GM13976 (cell line): Measurements from ENCODE around the gene GRIA3.

Experiments
- DNase-seq: peaks from one replicate; pipeline ENCODE4 v3.0.0; 2012; ENCODE audit warnings: low spot score
- in situ Hi-C: fragments of 300-500 bp; cut with MboI; formaldehyde crosslinking; loops from one replicate; pipeline ENCODE4 v1.12.0; 2022; ENCODE audit warnings: low sequenced_read_pairs, mixed read lengths, inconsistent platforms; ENCODE audit not compliant: unreplicated experiment
- TF ChIP-seq, protein P1 (sequence below): IDR thresholded peaks from 2 replicates; pipeline ENCODE4 v1.5.1; 2012; ENCODE audit warnings: borderline replicate concordance, mild to moderate bottlenecking; ENCODE audit not compliant: insufficient read depth; ENCODE audit errors: extremely low read depth, missing control alignments, control extremely low read depth

Gene GRIA3

DNA sequence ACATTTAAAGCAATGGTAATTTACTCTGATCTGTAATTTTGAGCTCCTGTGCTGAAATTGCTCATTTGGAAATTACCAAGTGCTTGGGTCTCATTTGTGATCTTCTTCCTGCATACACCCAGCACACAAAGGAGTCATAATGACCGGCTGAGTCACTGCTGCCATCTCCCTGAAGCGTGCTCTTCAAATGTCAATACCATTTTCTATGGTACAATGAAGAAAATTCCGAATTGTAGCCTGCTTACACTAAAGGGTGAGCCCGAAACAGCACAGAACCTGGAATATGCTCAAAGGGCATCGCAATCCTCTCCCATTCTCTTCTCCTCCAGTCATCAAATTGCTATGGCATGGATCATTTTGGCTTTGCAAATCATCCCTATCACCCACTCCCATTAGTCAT, 140.5 kb downstream of the GRIA3 start:
- TF ChIP-seq, protein P1, sequence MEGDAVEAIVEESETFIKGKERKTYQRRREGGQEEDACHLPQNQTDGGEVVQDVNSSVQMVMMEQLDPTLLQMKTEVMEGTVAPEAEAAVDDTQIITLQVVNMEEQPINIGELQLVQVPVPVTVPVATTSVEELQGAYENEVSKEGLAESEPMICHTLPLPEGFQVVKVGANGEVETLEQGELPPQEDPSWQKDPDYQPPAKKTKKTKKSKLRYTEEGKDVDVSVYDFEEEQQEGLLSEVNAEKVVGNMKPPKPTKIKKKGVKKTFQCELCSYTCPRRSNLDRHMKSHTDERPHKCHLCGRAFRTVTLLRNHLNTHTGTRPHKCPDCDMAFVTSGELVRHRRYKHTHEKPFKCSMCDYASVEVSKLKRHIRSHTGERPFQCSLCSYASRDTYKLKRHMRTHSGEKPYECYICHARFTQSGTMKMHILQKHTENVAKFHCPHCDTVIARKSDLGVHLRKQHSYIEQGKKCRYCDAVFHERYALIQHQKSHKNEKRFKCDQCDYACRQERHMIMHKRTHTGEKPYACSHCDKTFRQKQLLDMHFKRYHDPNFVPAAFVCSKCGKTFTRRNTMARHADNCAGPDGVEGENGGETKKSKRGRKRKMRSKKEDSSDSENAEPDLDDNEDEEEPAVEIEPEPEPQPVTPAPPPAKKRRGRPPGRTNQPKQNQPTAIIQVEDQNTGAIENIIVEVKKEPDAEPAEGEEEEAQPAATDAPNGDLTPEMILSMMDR: no peak
- DNase-seq: no peak
- in situ Hi-C loops: no loop called here

DNA sequence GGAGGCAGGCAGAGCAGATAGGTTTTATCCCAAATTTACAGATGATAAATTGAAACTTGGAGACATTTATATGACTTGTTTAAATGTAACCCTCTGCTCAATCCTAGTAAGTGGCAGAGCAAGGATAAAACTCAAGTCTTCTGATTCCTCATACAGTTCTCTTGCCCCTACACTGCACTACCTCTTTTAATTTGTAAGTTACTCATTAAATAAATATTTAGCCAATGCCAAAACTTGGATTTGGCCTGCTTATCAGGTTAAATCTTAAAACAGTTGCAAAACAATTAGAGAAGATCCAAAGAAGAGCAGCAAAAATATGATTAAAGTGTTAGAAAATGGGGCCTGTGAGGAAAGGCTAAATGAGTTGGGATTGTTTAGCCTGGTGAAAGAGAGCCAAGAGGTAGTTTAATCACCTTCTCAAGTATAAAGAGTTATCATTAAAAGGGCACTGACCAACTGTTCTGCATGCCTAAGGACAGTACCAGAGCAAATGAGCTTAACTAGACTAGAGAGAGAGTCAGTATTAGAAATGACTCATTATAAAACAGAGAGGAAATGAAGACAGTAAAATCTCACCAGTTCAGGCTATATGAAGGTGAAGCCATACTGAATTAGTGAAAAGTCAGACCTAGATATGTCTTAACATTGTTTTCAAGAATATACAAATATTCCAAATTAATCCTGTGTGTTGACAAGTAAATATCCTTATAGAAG, 146.3 kb downstream of the GRIA3 start:
- TF ChIP-seq, protein P1: no peak
- peak; percentile 10 for DNase-seq
- in situ Hi-C loops: no loop called here

DNA sequence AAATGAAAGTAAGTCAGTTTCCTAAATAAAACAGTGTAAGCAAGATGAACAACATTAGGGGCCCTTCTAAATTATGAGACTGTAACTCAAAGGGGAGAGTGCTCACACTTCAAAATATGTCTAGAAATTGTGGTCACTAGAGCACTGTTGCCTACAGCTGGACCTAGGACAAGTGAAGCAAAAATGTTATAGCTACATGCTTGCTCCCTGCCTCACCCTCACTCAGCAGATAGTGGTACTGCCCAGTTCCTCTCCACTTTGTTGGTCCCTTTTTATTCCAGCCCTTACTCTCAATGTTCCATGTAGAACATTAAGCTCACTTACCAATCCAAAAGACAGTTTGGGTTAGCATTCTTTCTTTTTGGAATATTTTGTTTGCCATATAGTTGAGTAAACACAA, 147.3 kb downstream of the GRIA3 start:
- in situ Hi-C loops: no loop called here
- DNase-seq: no peak
- TF ChIP-seq, protein P1: no peak

DNA sequence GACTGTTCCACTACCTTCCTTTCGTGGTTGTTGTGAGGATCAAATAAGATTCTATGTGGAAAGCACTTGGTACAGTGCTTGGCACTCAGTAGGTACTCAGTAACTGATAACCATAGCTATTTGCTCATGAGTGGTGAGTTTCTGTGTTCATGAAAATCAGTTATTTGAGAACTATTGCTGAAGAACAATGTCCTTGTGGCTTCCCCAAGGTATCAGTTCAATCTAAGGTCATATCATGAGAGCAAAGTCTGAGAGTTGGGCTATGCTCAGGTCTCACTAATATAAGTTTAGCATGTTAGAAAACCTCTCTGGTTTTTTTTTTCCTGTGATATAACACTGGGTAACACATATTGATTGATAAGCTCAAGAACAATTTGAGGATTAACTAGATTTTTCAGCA, 147.8 kb downstream of the GRIA3 start:
- in situ Hi-C loops: no loop called here
- TF ChIP-seq, protein P1: no peak
- no peak for DNase-seq

DNA sequence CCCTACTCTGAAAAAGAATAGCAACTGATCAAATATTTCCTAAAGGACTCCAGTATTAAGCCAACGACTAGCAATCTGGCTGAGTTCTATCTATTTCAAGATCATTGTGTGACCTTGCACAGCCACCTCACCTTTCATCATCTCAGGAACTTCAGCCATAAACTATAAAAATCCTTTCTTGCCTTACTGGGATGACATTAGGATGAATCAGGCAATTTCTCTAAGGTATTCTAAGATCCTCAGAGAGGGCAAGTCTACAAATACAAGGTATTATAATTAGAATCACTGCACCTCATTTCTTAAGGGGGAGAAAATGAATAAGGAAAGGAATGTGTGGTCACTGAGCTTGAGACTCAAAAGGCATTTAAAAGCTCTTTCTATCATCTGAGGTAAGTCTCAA, 152.6 kb downstream of the GRIA3 start:
- in situ Hi-C loops: no loop called here
- TF ChIP-seq, protein P1: no peak

DNA sequence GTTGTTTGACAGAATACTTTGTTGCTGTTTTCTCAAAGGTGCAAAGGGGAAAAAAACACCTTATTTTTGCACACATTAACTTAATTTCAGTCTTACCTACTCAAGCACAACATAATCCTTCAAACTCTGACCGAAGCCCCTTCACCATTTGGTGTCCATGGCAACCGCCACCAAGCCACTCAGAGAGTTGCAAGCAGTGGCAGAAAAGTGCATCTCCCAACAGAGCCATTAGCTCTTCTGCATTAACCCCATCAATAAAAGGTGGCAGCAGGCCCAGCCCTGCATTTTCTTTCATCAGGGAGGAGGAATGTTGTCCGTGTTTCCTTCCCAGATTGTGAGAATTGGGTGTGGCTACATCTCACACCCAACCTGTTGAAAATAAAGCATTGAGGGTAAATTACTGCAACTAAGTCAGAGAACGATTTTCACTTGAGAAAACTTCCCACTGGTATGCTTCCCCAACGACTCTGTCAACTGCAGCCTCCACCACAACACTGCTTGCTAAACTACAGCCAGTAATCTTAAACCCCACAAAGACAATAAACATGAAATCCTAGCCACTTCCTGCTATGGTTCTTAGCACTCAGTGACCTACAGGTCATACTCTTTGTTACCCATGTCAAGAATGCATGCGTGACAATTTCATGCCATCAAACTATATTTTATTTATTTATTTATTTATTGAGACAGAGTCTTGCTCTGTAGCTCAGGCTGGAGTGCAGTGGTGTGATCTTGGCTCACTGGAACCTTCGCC, 154.0 kb downstream of the GRIA3 start:
- DNase-seq: no peak

More for the DNA sequence above, 152.6 kb downstream of the GRIA3 start:
- DNase-seq: no peak

More for the DNA sequence above, 154.0 kb downstream of the GRIA3 start:
- TF ChIP-seq, protein P1: no peak
- in situ Hi-C loops: no loop called here
